ENCODE results near the gene RBM42. TPM values are rescaled to one million over a fixed set of nuclear protein-coding genes. Genes with fewer than 3 reads are reported as not detected.

Gene RBM42
- total and polyA plus RNA-seq, 8 donors, result 26.6 to 133 (median 57.6) TPM

- no peak for TF ChIP-seq EP300 (IDR thresholded peaks at IDR 0.05)
- no peak for TF ChIP-seq POLR2AphosphoS5 (IDR thresholded peaks at IDR 0.05)
- TF ChIP-seq POLR2A (IDR thresholded peaks at IDR 0.05), result no peak
- no peak for TF ChIP-seq CTCF (IDR thresholded peaks at IDR 0.05)
- no peak overlapping the region for H3K27ac ChIP-seq
- no peaks in the 10 kb centered on the region for H3K9me3 ChIP-seq
- intact Hi-C loops (cut with DNase I; ENCODE audit: low total_unique reads), result no loop called here
- WGBS, 5 donors, result 76 to 86% (median 82%) methylated on average over 7 of the region's 7 CpGs
- no peak for DNase-seq
- peaks cover 0 to 14% (median 0%) of the 10 kb centered on the region in 3 donors for H3K27me3 ChIP-seq
- H3K4me3 ChIP-seq, result no peak overlapping the region
- no peaks in the 10 kb centered on the region for H3K4me1 ChIP-seq
- peaks cover 18 to 57% (median 48%) of the 10 kb centered on the region in 4 donors for H3K36me3 ChIP-seq
Observed at GRCh38 chr19:35665604-35666003, 36.8 kb downstream of the RBM42 start.

- no peaks in the 10 kb centered on the region for H3K4me1 ChIP-seq
- no peaks in the 10 kb centered on the region for H3K9me3 ChIP-seq
- DNase-seq, result peak in 1 of 2 donors; percentile 47
- peaks cover 0 to 14% (median 0%) of the 10 kb centered on the region in 3 donors for H3K27me3 ChIP-seq
- H3K27ac ChIP-seq, result no peak within 1 kb of the TSS
- H3K4me3 ChIP-seq, result no peak within 1 kb of the TSS
- WGBS, 5 donors, result 39 to 63% (median 61%) methylated on average over 7 to 16 of the region's 16 CpGs
- no peak for TF ChIP-seq CTCF (IDR thresholded peaks at IDR 0.05)
- H3K36me3 ChIP-seq, result peaks cover 13 to 49% (median 40%) of the 10 kb centered on the region in 4 donors
- intact Hi-C loops (cut with DNase I; ENCODE audit: low total_unique reads), result no loop called here
Observed at GRCh38 chr19:35666251-35666913, 37.5 kb downstream of the RBM42 start, which contains the start of gene UPK1A. TSS of gene UPK1A (plus strand) at chr19:35666517. CDS start at chr19:35666813, 296 bp downstream.

- peaks cover 0 to 45% (median 16%) of the 10 kb centered on the region in 3 donors for H3K27me3 ChIP-seq
- intact Hi-C loops (cut with DNase I; ENCODE audit: low total_unique reads), result no loop called here
- H3K4me3 ChIP-seq, result no peak overlapping the region
- TF ChIP-seq CTCF (IDR thresholded peaks at IDR 0.05) (no peak), EP300 (IDR thresholded peaks at IDR 0.05) (no peak), POLR2A (IDR thresholded peaks at IDR 0.05) (no peak), POLR2AphosphoS5 (IDR thresholded peaks at IDR 0.05) (no peak)
- peaks cover 0 to 17% (median 10%) of the 10 kb centered on the region in 4 donors for H3K36me3 ChIP-seq
- DNase-seq, result no peak
- H3K4me1 ChIP-seq, result peaks cover 0 to 7% (median 6%) of the 10 kb centered on the region in 4 donors
- no peaks in the 10 kb centered on the region for H3K9me3 ChIP-seq
- H3K27ac ChIP-seq, result no peak overlapping the region
- 70 to 80% (median 80%) methylated on average over 6 of the region's 6 CpGs for WGBS, 5 donors
Observed at GRCh38 chr19:35669566-35669965, 40.7 kb downstream of the RBM42 start.

- no peak for DNase-seq
- peaks cover 0 to 7% (median 6%) of the 10 kb centered on the region in 4 donors for H3K4me1 ChIP-seq
- no peak overlapping the region for H3K4me3 ChIP-seq
- TF ChIP-seq POLR2A (IDR thresholded peaks at IDR 0.05) (no peak), POLR2AphosphoS5 (IDR thresholded peaks at IDR 0.05) (no peak), CTCF (IDR thresholded peaks at IDR 0.05) (no peak), EP300 (IDR thresholded peaks at IDR 0.05) (no peak)
- H3K36me3 ChIP-seq, result peaks cover 0 to 13% (median 7%) of the 10 kb centered on the region in 4 donors
- intact Hi-C loops (cut with DNase I; ENCODE audit: low total_unique reads), result no loop called here
- H3K27me3 ChIP-seq, result peaks cover 0 to 49% (median 16%) of the 10 kb centered on the region in 3 donors
- 52 to 58% (median 55%) methylated on average over 4 of the region's 4 CpGs for whole genome bisulfite sequencing, 5 donors
- H3K9me3 ChIP-seq, result no peaks in the 10 kb centered on the region
- no peak overlapping the region for H3K27ac ChIP-seq
Observed at GRCh38 chr19:35669974-35670373, 41.1 kb downstream of the RBM42 start.

All from stomach (tissue), 9 donors.